Measurements from ENCODE around the gene GLIPR2.

GLIPR2 gene

DNA sequence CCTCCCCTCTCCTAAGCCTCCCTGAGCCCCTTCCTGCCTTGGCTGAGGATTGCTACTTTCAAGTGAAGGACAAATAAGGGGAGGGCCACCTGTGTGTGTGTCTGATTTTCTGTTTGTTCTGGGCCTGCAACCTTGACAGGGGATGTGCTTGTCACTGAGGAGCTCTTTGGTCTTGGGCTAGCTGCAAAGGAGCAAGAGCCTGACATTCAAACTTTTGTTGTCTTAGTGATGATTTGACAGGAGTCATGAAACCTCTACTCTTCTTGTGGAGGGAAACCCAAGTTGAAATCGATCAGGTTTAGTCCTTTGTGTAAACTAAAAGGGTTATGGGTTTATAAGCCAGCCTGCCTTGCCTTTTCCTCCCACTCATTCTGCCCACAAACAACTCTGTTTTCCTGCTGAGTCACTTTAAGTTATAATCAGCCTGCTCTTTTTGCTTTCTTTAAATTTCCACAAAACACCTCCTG lies 71.0 kb downstream of the GLIPR2 start:
- TF ChIP-seq CTCF (IDR thresholded peaks at IDR 0.05; ENCODE audit: insufficient read depth, low read length, poor library complexity, severe bottlenecking): no peak
- H3K36me3 ChIP-seq (ENCODE audit: control insufficient read depth, insufficient read depth, low read length): peaks cover 47% of the 10 kb centered on the region
- no peak overlapping the region for H3K4me3 ChIP-seq (replicated peaks; ENCODE audit: low read depth, low read length)
- no peaks in the 10 kb centered on the region for H3K27me3 ChIP-seq (replicated peaks; ENCODE audit: control insufficient read depth, insufficient read depth, low read length)
- no peak for DNase-seq (ENCODE audit: extremely low read depth, insufficient read length)

DNA sequence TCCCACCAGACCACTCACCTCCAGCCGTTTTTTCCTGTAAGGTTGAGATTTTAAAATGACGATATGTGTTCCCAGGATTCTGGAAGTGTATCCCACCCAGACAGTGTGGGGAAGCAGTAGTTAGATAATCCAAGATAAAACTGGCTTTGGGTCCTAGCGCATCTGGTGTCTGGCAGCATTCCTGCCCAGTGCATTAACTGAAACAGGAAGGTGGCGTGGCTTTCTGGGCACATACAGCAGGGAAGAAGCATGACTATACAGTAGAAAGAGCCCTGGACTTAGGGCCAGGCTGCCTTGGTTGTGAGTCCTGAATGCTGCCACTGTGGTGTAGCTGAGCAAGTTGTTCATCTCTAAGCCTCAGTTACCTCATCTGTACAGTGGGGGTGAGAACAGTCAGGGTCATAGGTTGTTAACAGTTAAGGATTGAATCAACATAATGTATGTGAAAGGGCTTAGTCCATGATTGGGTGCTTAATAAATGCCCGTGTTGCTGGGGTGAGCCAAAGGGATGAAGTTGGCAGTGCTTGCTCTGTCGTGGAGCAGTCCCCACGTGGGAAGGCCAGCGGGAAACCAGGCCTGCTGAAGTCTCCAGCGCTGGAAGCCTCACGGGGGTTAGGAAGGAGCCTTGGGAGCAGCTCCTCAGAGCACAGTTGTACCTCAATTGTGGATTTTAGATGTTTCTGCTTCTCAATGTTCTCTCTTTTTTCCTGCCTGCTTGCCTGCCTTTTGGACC lies 72.2 kb downstream of the GLIPR2 start:
- DNase-seq (ENCODE audit: extremely low read depth, insufficient read length): no peak
- Histone ChIP-seq H3K27me3 (replicated peaks; ENCODE audit: control insufficient read depth, insufficient read depth, low read length) (no peaks in the 10 kb centered on the region), H3K4me3 (replicated peaks; ENCODE audit: low read depth, low read length) (no peak overlapping the region), H3K36me3 (ENCODE audit: control insufficient read depth, insufficient read depth, low read length) (peaks cover 50% of the 10 kb centered on the region)
- no peak for TF ChIP-seq CTCF (IDR thresholded peaks at IDR 0.05; ENCODE audit: insufficient read depth, low read length, poor library complexity, severe bottlenecking)

DNA sequence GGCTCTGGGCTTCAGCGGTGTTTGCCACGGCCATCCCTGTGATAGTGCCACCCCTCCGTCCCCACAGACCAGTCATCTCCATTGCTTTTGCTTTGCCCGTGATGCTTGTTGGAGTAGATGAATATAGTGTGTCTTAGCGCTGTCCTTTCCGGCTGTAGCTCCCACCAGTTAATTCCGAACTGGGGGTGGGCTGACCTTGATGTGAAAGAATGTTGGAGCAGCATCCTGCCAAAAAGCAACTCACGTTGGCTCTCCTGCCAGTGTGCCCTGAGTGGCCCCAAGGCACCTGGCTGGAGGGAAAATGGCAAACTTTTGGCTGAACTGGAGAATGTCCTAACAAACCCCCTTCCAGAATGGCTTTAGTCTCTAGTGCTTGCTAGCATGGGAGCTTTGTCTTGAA lies 74.2 kb downstream of the GLIPR2 start:
- peaks cover 47% of the 10 kb centered on the region for H3K36me3 ChIP-seq (ENCODE audit: control insufficient read depth, insufficient read depth, low read length)
- H3K4me3 ChIP-seq (replicated peaks; ENCODE audit: low read depth, low read length): no peak overlapping the region
- no peak for DNase-seq (ENCODE audit: extremely low read depth, insufficient read length)
- H3K27me3 ChIP-seq (replicated peaks; ENCODE audit: control insufficient read depth, insufficient read depth, low read length): no peaks in the 10 kb centered on the region
- TF ChIP-seq CTCF (IDR thresholded peaks at IDR 0.05; ENCODE audit: insufficient read depth, low read length, poor library complexity, severe bottlenecking): no peak

DNA sequence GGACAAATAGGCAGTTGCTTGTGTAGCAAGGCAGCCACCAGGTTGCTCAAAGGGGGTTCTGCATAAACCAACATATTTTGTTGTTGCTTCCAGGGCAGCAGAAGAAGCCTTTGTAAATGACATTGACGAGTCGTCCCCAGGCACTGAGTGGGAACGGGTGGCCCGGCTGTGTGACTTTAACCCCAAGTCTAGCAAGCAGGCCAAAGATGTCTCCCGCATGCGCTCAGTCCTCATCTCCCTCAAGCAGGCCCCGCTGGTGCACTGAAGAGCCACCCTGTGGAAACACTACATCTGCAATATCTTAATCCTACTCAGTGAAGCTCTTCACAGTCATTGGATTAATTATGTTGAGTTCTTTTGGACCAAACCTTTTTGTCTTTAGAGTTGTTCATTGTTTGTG lies 75.0 kb downstream of the GLIPR2 start:
- no peak for TF ChIP-seq CTCF (IDR thresholded peaks at IDR 0.05; ENCODE audit: insufficient read depth, low read length, poor library complexity, severe bottlenecking)
- no peak for DNase-seq (ENCODE audit: extremely low read depth, insufficient read length)

DNA sequence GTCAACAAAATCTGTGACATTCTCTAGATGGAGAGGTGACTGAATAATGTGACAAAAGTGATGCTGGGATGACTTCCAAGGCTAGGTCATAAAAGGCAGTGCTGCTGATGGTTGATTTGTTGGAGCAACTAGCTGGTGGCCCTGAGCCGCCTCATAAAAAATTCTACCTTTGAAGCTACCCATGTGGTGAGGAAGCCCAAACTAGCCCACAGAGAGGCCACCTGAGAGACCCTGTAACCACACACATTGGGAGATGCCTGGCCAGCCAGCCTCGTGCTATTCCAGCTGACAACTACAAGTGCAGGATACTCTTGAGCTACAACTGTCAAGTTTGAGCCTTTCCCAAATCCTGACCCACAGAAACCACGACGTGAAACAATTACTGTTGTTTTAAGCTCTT lies 76.9 kb downstream of the GLIPR2 start:
- Histone ChIP-seq H3K36me3 (ENCODE audit: control insufficient read depth, insufficient read depth, low read length) (peaks cover 38% of the 10 kb centered on the region), H3K27me3 (replicated peaks; ENCODE audit: control insufficient read depth, insufficient read depth, low read length) (no peaks in the 10 kb centered on the region), H3K4me3 (replicated peaks; ENCODE audit: low read depth, low read length) (no peak overlapping the region)
- no peak for DNase-seq (ENCODE audit: extremely low read depth, insufficient read length)
- TF ChIP-seq CTCF (IDR thresholded peaks at IDR 0.05; ENCODE audit: insufficient read depth, low read length, poor library complexity, severe bottlenecking): no peak

More for the DNA sequence above, 75.0 kb downstream of the GLIPR2 start:
- peaks cover 44% of the 10 kb centered on the region for H3K36me3 ChIP-seq (ENCODE audit: control insufficient read depth, insufficient read depth, low read length)
- no peak overlapping the region for H3K4me3 ChIP-seq (replicated peaks; ENCODE audit: low read depth, low read length)
- H3K27me3 ChIP-seq (replicated peaks; ENCODE audit: control insufficient read depth, insufficient read depth, low read length): no peaks in the 10 kb centered on the region

All from GM06990 (cell line).